Ovary (tissue), 9 donors: Measurements from ENCODE around the gene CRY1. TPM values are rescaled to one million over a fixed set of nuclear protein-coding genes. Genes with fewer than 3 reads are reported as not detected.

Source experiments
- DNase-seq, 5 donors: peaks; one replicate each; pipeline ENCODE4 v3.0.0-alpha.2; 2019 to 2020
- H3K27ac ChIP-seq, 2 donors: fragments of 200-600 bp; one replicate each; pipeline versions ENCODE4 v1.5.1 to v1.8.0; 2019 to 2022
- H3K27me3 ChIP-seq: fragments of 200-600 bp; one replicate; pipeline ENCODE4 v1.8.0; 2022
- H3K36me3 ChIP-seq: fragments of 200-600 bp; sonication (generic); one replicate; pipeline ENCODE4 v1.5.1; 2019
- H3K4me1 ChIP-seq: one replicate; pipeline ENCODE4 v1.8.1; 2013; ENCODE audit warnings: mild to moderate bottlenecking, moderate library complexity; ENCODE audit not compliant: insufficient read depth
- H3K4me3 ChIP-seq: fragments of 200-600 bp; sonication (generic); one replicate; pipeline ENCODE4 v1.5.1; 2017
- H3K9me3 ChIP-seq, 2 donors: fragments of 200-600 bp in 1 of 2; sonication (generic) in 1 of 2; one replicate each; pipeline versions ENCODE4 v1.5.1 to v1.8.1; 2013 to 2019; ENCODE audit warnings: mild to moderate bottlenecking in 1 of 2, moderate library complexity in 1 of 2
- CTCF ChIP-seq, 3 donors: fragments of 450-650 bp in 2 of 3; fragments of 200-600 bp in 1 of 3; IDR thresholded peaks; one replicate each; pipeline versions ENCODE4 v1.5.1 to v1.8.0; 2016 to 2022; ENCODE audit warnings: antibody characterized with exemption in 3 of 3, mild to moderate bottlenecking in 1 of 3
- EP300 ChIP-seq: sonication (generic); formaldehyde crosslinking; IDR thresholded peaks from one replicate; pipeline ENCODE4 v1.6.1; 2017; ENCODE audit warnings: antibody characterized with exemption
- POLR2A ChIP-seq: fragments of 450-650 bp; IDR thresholded peaks from one replicate; pipeline ENCODE4 v1.6.1; 2017; ENCODE audit warnings: antibody characterized with exemption, mild to moderate bottlenecking, moderate library complexity
- WGBS, 3 donors: extraction: QIAGEN DNeasy Blood & Tissue Kit in 1 of 3; methylation state at CpG; one replicate each; pipeline versions ENCODE4 v1.1.5 to v1.1.7; 2013 to 2017; 5-methylcytosine and 5-hydroxymethylcytosine counted together
- intact Hi-C, 4 donors: fragments of 100-400 bp; cut with DNase I; formaldehyde crosslinking; loops; one replicate each; pipeline versions ENCODE4 v1.11.0 to v1.15.1; 2022 to 2023
- polyA plus RNA-seq, 2 donors: library from polyadenylated mRNA; stranded (reverse); fragments of 200-250 nt in 1 of 2; fragments of 350-450 nt in 1 of 2; fragmentation: Illumina TruSeq in 1 of 2; extraction: RNeasy Lipid Tissue Mini Kit (QIAGEN cat#74804) in 1 of 2; gene quantifications; one replicate each; pipeline ENCODE4 v1.2.3, GENCODE V29; 2013 to 2014
- total RNA-seq, 7 donors: library from RNA; depleted of rRNA in 2 of 7; stranded (reverse); fragments of >200 nt in 2 of 7; fragmentation: NEBNext Ultra II Directional in 3 of 7; extraction: Animal tissue kit (Norgen Biotek cat#: 25700) in 3 of 7; gene quantifications; one replicate each; pipeline versions ENCODE4 v1.1.0 to v1.2.4, GENCODE V29; 2016 to 2023
- donor health status: DM: no; HTN: no; CAD: no; lungs with moderate emphysema.
- donor health status: DM: no; HTN: no; CAD: no.
- donor health status: Bipolar disorder and iron deficiency.
- donor health status: DM: yes; HTN: yes; CAD: no.
- donor health status: DM: no; HTN: no; CAD: no.
- donor health status: DM: yes; HTN: yes; CAD: no.

CRY1 gene
- total and polyA plus RNA-seq, 9 donors, result 8.3 to 49.1 (median 14.5) TPM

- no peak overlapping the region for H3K27ac ChIP-seq
- no peaks in the 10 kb centered on the region for H3K36me3 ChIP-seq
- no peak overlapping the region for H3K4me3 ChIP-seq
- H3K9me3 ChIP-seq, result no peaks in the 10 kb centered on the region
- no peaks in the 10 kb centered on the region for H3K27me3 ChIP-seq
- 45 to 60% (median 48%) methylated on average over 6 of the region's 6 CpGs for WGBS, 3 donors
- no peak for DNase-seq
- H3K4me1 ChIP-seq, result no peaks in the 10 kb centered on the region
- no peak for TF ChIP-seq EP300
- TF ChIP-seq POLR2A, result no peak
- TF ChIP-seq CTCF (IDR thresholded peaks at IDR 0.05), result no peak
- intact Hi-C loops, result no loop called here
Measured at GRCh38 chr12:107127482-107128430, 34.4 kb upstream of the CRY1 start.

DNA sequence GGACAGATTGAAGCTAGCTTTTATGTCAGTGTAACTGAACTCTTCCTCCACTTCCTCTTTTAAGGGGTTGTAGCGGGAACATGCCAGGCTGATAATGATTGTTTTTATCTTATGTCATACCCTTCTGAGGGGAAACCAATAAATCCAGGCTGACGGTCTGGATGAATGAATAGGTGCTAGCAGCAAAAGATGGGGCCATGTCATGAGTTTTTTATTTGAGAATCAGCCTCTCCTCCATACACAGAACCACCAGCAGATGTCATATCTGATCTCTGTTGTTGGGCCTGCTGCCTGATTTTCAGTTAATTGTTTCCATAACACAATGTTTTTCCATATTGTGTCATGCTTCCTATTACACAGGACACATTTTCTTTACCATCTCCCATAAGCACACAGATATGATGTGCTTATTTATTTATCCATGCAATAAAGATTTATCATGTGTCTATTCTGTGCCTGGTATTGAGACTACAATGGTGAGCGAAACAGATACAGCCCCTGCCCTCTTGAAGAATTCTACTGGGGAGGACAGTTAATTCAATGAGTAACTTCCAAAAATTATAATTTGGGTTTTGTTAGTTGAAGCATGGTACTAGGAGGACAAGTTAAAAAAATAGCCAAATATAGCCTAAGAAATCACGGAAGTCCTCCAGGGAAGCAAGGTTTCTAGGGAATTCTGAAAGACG, 33.6 kb upstream of the CRY1 start:
- Histone ChIP-seq H3K27ac (no peak overlapping the region), H3K4me1 (no peaks in the 10 kb centered on the region), H3K4me3 (no peak overlapping the region), H3K36me3 (no peaks in the 10 kb centered on the region), H3K9me3 (no peaks in the 10 kb centered on the region), H3K27me3 (no peaks in the 10 kb centered on the region)
- intact Hi-C loops, result no loop called here
- TF ChIP-seq POLR2A (no peak), CTCF (IDR thresholded peaks at IDR 0.05) (no peak), EP300 (no peak)
- WGBS, 3 donors, result 55 to 56% (median 56%) methylated on average over 5 of the region's 5 CpGs
- no peak for DNase-seq

- Histone ChIP-seq H3K4me3 (no peak overlapping the region), H3K4me1 (no peaks in the 10 kb centered on the region), H3K9me3 (no peaks in the 10 kb centered on the region), H3K27me3 (no peaks in the 10 kb centered on the region), H3K27ac (no peak overlapping the region), H3K36me3 (no peaks in the 10 kb centered on the region)
- intact Hi-C loops, result no loop called here
- no peak for DNase-seq
- no peak for TF ChIP-seq EP300
- TF ChIP-seq CTCF (IDR thresholded peaks at IDR 0.05), result no peak
- TF ChIP-seq POLR2A, result no peak
- WGBS, 3 donors, result 35 to 52% (median 48%) methylated on average over 3 of the region's 3 CpGs
Measured at GRCh38 chr12:107125833-107126232, 32.5 kb upstream of the CRY1 start.

- H3K4me3 ChIP-seq, result no peak overlapping the region
- no peaks in the 10 kb centered on the region for H3K4me1 ChIP-seq
- WGBS, 3 donors, result 21 to 37% (median 28%) methylated on average over 3 of the region's 3 CpGs
- H3K36me3 ChIP-seq, result no peaks in the 10 kb centered on the region
- no peaks in the 10 kb centered on the region for H3K9me3 ChIP-seq
- intact Hi-C loops, result no loop called here
- TF ChIP-seq CTCF (IDR thresholded peaks at IDR 0.05) (no peak), POLR2A (no peak), EP300 (no peak)
- H3K27me3 ChIP-seq, result no peaks in the 10 kb centered on the region
- no peak overlapping the region for H3K27ac ChIP-seq
- no peak for DNase-seq
Measured at GRCh38 chr12:107122452-107122958, 29.2 kb upstream of the CRY1 start.
